CD14-positive monocyte (primary cell): Measurements from ENCODE around the gene C2CD2. TPM values are rescaled to one million over a fixed set of nuclear protein-coding genes. Genes with fewer than 3 reads are reported as not detected.

Experiments
- DNase-seq, 3 donors: peaks; one replicate each; pipeline ENCODE4 v3.0.0-alpha.2; 2011 to 2022
- H2AFZ ChIP-seq: 2 replicates; pipeline ENCODE4 v1.6.0; 2012; ENCODE audit warnings: mild to moderate bottlenecking, low read depth, low read length, inconsistent platforms; ENCODE audit not compliant: insufficient read depth, poor library complexity, severe bottlenecking
- H3K27ac ChIP-seq, 2 donors: 1 replicate in 1 of 2; 2 replicates in 1 of 2; pipeline ENCODE4 v1.5.1; 2012 to 2013; ENCODE audit warnings: low read length in 2 of 2, control low read depth in 1 of 2, inconsistent platforms in 1 of 2, low read depth in 1 of 2, mild to moderate bottlenecking in 1 of 2
- H3K27me3 ChIP-seq, 2 donors: one replicate each; pipeline versions ENCODE4 v1.6.0 to v1.6.1; 2011 to 2013; ENCODE audit warnings: low read length in 2 of 2; ENCODE audit not compliant: control insufficient read depth in 2 of 2, insufficient read depth in 2 of 2
- H3K36me3 ChIP-seq, 2 donors: replicated peaks in 1 of 2; 1 replicate in 1 of 2; 2 replicates in 1 of 2; pipeline versions ENCODE4 v1.5.1 to v1.6.1; 2012 to 2013; ENCODE audit warnings: low read length in 2 of 2, control low read depth in 1 of 2, inconsistent platforms in 1 of 2, mild to moderate bottlenecking in 1 of 2; ENCODE audit not compliant: insufficient read depth in 2 of 2, control insufficient read depth in 1 of 2
- H3K4me1 ChIP-seq, 2 donors: 1 replicate in 1 of 2; 2 replicates in 1 of 2; pipeline versions ENCODE4 v1.5.1 to v1.6.1; 2012 to 2013; ENCODE audit warnings: low read length in 2 of 2, control low read depth in 1 of 2, inconsistent platforms in 1 of 2, mild to moderate bottlenecking in 1 of 2, moderate library complexity in 1 of 2; ENCODE audit not compliant: insufficient read depth in 2 of 2, control insufficient read depth in 1 of 2
- H3K4me2 ChIP-seq: replicated peaks from 2 replicates; pipeline ENCODE3; 2012; ENCODE audit warnings: low read length, moderate library complexity, mild to moderate bottlenecking; ENCODE audit not compliant: poor library complexity, severe bottlenecking; ENCODE audit errors: extremely low read depth
- H3K4me3 ChIP-seq, 3 experiments: fragments of 200-600 bp in 1 of 3; sonication (generic) in 1 of 3; replicated peaks in 1 of 3; 1 replicate in 2 of 3; 2 replicates in 1 of 3; pipeline ENCODE4 v1.5.1; 2011 to 2013; ENCODE audit warnings: low read length in 3 of 3, mild to moderate bottlenecking in 3 of 3, control low read depth in 2 of 3, low read depth in 2 of 3, inconsistent platforms in 1 of 3, moderate library complexity in 1 of 3
- H3K79me2 ChIP-seq: 2 replicates; pipeline ENCODE4 v1.6.0; 2012; ENCODE audit warnings: mild to moderate bottlenecking, control low read depth, inconsistent platforms, low read length, moderate library complexity; ENCODE audit not compliant: insufficient read depth
- H3K9ac ChIP-seq: 2 replicates; pipeline ENCODE4 v1.6.0; 2017; ENCODE audit warnings: low read length, mild to moderate bottlenecking; ENCODE audit not compliant: insufficient read depth, poor library complexity, severe bottlenecking
- H3K9me3 ChIP-seq, 2 donors: replicated peaks in 1 of 2; 1 replicate in 1 of 2; 2 replicates in 1 of 2; pipeline versions ENCODE4 v1.5.1 to v1.6.1; 2012 to 2013; ENCODE audit warnings: low read length in 2 of 2, control low read depth in 1 of 2; ENCODE audit not compliant: control insufficient read depth in 1 of 2, insufficient read depth in 1 of 2
- H4K20me1 ChIP-seq: 2 replicates; pipeline ENCODE4 v1.6.0; 2012; ENCODE audit warnings: mild to moderate bottlenecking, low read length, control low read depth, moderate library complexity; ENCODE audit not compliant: insufficient read depth
- H3K27ac Mint-ChIP-seq, 7 donors: one replicate each; pipeline ENCODE4 v1.8.0; 2020; ENCODE audit warnings: mild to moderate bottlenecking in 7 of 7, mixed read lengths in 7 of 7, moderate library complexity in 6 of 7, inconsistent platforms in 2 of 7
- H3K27me3 Mint-ChIP-seq, 3 donors: one replicate each; pipeline ENCODE4 v1.8.0; 2021 to 2022; ENCODE audit warnings: low read depth in 3 of 3, mild to moderate bottlenecking in 3 of 3, mixed read lengths in 3 of 3, moderate library complexity in 3 of 3, inconsistent platforms in 1 of 3
- H3K36me3 Mint-ChIP-seq, 2 donors: one replicate each; pipeline ENCODE4 v1.8.0; 2020; ENCODE audit warnings: mixed read lengths in 2 of 2, inconsistent platforms in 1 of 2, mild to moderate bottlenecking in 1 of 2
- H3K4me1 Mint-ChIP-seq: one replicate; pipeline ENCODE4 v1.8.0; 2020; ENCODE audit warnings: mild to moderate bottlenecking, mixed read lengths
- H3K4me3 Mint-ChIP-seq, 2 donors: one replicate each; pipeline ENCODE4 v1.8.0; 2020; ENCODE audit warnings: mild to moderate bottlenecking in 2 of 2, mixed read lengths in 2 of 2, moderate library complexity in 1 of 2
- H3K9me3 Mint-ChIP-seq, 7 donors: one replicate each; pipeline ENCODE4 v1.8.0; 2020 to 2022; ENCODE audit warnings: mixed read lengths in 7 of 7, mild to moderate bottlenecking in 6 of 7, moderate library complexity in 6 of 7, inconsistent platforms in 2 of 7
- CTCF ChIP-seq: fragments of 200-600 bp; IDR thresholded peaks from one replicate; pipeline ENCODE4 v1.8.0; 2022; ENCODE audit warnings: antibody characterized with exemption, mild to moderate bottlenecking
- WGBS: methylation state at CpG from one replicate; pipeline ENCODE4 v1.1.5; 2013; ENCODE audit warnings: missing lambda C conversion rate; ENCODE audit not compliant: insufficient coverage; 5-methylcytosine and 5-hydroxymethylcytosine counted together
- intact Hi-C, 2 donors: fragments of 100-400 bp; cut with micrococcal nuclease; formaldehyde crosslinking; loops; one replicate each; pipeline versions ENCODE4 v1.15.0 to v1.15.1; 2023
- polyA plus RNA-seq, 3 donors: library from polyadenylated mRNA; depleted of rRNA in 1 of 3; unstranded in 2 of 3; stranded (reverse) in 1 of 3; fragments of 300-500 nt in 2 of 3; fragments of >200 nt in 1 of 3; fragmentation: Illumina TruSeq in 2 of 3; gene quantifications; 1 replicate in 2 of 3; 2 replicates in 1 of 3; pipeline ENCODE4 v1.2.3, GENCODE V29; 2012 to 2021

C2CD2 gene
- polyA plus RNA-seq, 3 donors = 1.4 to 17.0 (median 3.8) TPM

DNA sequence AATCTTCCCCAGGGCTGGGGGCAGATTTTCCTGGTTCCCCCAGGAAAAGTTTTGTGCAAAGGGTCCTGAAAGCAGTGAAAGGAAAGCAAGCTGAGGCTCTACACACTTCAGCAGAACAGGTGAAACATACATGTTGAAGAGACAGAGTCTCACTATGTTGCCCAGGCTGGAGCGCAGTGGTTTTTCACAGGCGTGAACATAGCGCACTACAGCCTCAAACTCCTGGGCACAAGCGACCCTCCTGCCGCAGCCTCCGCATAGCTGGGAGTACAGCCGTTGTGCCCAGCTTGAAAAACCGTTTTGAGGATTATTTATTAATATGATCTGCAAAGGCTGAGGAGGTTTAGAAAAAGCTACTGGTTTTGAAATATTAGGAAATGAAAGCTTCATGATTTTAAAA, 86.5 kb downstream of the C2CD2 start:
- intact Hi-C loops = no loop called here
- Histone ChIP-seq H3K27ac (no peak overlapping the region), H3K9ac (no peak overlapping the region), H3K9me3 (no peaks in the 10 kb centered on the region), H3K27me3 (no peaks in the 10 kb centered on the region), H2AFZ (no peak overlapping the region), H3K36me3 (no peaks in the 10 kb centered on the region), H3K4me2 (no peak overlapping the region), H4K20me1 (peaks cover 11% of the 10 kb centered on the region), H3K4me1 (no peaks in the 10 kb centered on the region), H3K4me3 (no peak overlapping the region), H3K79me2 (no peaks in the 10 kb centered on the region)
- TF ChIP-seq CTCF = no peak
- Mint-ChIP-seq H3K27ac (no peak overlapping the region), H3K4me1 (peaks cover 10% of the 10 kb centered on the region), H3K9me3 (no peaks in the 10 kb centered on the region), H3K36me3 (peaks cover 2 to 6% of the 10 kb centered on the region in 2 donors), H3K4me3 (no peak overlapping the region), H3K27me3 (no peaks in the 10 kb centered on the region)
- 91% methylated on average over 8 of the region's 8 CpGs for WGBS
- no peak for DNase-seq

GRCh38 chr21:41866274-41866809, 87.5 kb downstream of the C2CD2 start:
- intact Hi-C loops = no loop called here
- Histone ChIP-seq H3K79me2 (no peaks in the 10 kb centered on the region), H3K4me3 (no peak overlapping the region), H3K36me3 (no peaks in the 10 kb centered on the region), H3K27ac (no peak overlapping the region), H3K9me3 (no peaks in the 10 kb centered on the region), H3K9ac (no peak overlapping the region), H3K4me1 (no peaks in the 10 kb centered on the region), H3K27me3 (no peaks in the 10 kb centered on the region), H4K20me1 (peaks cover 17% of the 10 kb centered on the region), H3K4me2 (no peak overlapping the region), H2AFZ (no peak overlapping the region)
- H3K4me1 Mint-ChIP-seq = peaks cover 10% of the 10 kb centered on the region
- DNase-seq = no peak
- H3K27me3 Mint-ChIP-seq = peaks cover 0 to 3% (median 0%) of the 10 kb centered on the region in 3 donors
- no peak overlapping the region for H3K27ac Mint-ChIP-seq
- no peaks in the 10 kb centered on the region for H3K9me3 Mint-ChIP-seq
- 89% methylated on average over 6 of the region's 11 CpGs for WGBS
- no peak for TF ChIP-seq CTCF
- H3K4me3 Mint-ChIP-seq = no peak overlapping the region
- peaks cover 2 to 3% of the 10 kb centered on the region in 2 donors for H3K36me3 Mint-ChIP-seq
